ENCODE results near the gene GNPDA1. TPM values are rescaled to one million over a fixed set of nuclear protein-coding genes. Genes with fewer than 3 reads are reported as not detected.

Gene GNPDA1
- total and polyA plus RNA-seq, 10 of the 15 experiments (the other 5 are each of a cell fraction or from before 2014, with no cell fraction given) = 1.0 to 11.9 (median 3.9) TPM

GRCh38 chr5:142013734-142014521 is 1.1 kb upstream of the GNPDA1 start:
- ChIA-PET RAD21 (ENCODE audit: unreplicated experiment) (interaction anchor here (0.7 to 4.2 kb wide), 4 partner anchors 23 to 133 kb away, joined by 3 to 25 read pairs (median 9); partner anchors contain the start of gene RNF14), POLR2A (interaction anchor here (0.6 to 0.8 kb wide), 2 partner anchors 41 to 127 kb away, joined by 3 to 4 read pairs; no protein-coding TSS in a partner anchor), CTCF (interaction anchor here (0.6 to 8.9 kb wide), 12 partner anchors 10 to 461 kb away, joined by 3 to 120 read pairs (median 8); partner anchors contain the start of gene RNF14), SMC1A (ENCODE audit: uncharacterized antibody, unreplicated experiment) (interaction anchor here (0.5 to 7.6 kb wide), 8 partner anchors 12 to 1076 kb away, joined by 3 to 67 read pairs (median 4); partner anchors contain the start of gene RNF14)
- no peak for DNase-seq (ENCODE audit: low read depth, low spot score)
- no peak overlapping the region for H3K27ac ChIP-seq (ENCODE audit: control insufficient read depth, insufficient read depth)
- no peaks in the 10 kb centered on the region for H3K36me3 ChIP-seq (ENCODE audit: control insufficient read depth in 2 of 2, insufficient read depth in 2 of 2, low read length in 1 of 2)
- H3K27me3 ChIP-seq (replicated peaks in 1 of 2; ENCODE audit: control insufficient read depth in 2 of 2, insufficient read depth in 2 of 2, low read length in 1 of 2) = peaks cover 0 to 2% of the 10 kb centered on the region in 2 experiments; a peak in 1 of 4 replicates
- FAIRE-seq = no peak
- no peaks in the 10 kb centered on the region for H3K79me2 ChIP-seq (ENCODE audit: control insufficient read depth, insufficient read depth, low read length)
- no peaks in the 10 kb centered on the region for H4K20me1 ChIP-seq (ENCODE audit: control insufficient read depth, insufficient read depth)
- H3K4me3 ChIP-seq = no peak overlapping the region
- peaks cover 27% of the 10 kb centered on the region for H3K4me1 ChIP-seq (ENCODE audit: control insufficient read depth, insufficient read depth, low read length)
- H3K4me2 ChIP-seq (ENCODE audit: control insufficient read depth, insufficient read depth) = no peak overlapping the region; the same call in 1 of the 2 replicates
- WGBS (ENCODE audit: insufficient coverage, insufficient replicate concordance, low lambda C conversion rate, missing lambda C conversion rate) = 87% methylated on average over 16 of the region's 16 CpGs
- TF ChIP-seq NFIC (IDR thresholded peaks at IDR 0.05; ENCODE audit: low read depth, low read length) = no peak
- no peak for TF ChIP-seq ELK1 (IDR thresholded peaks at IDR 0.05; ENCODE audit: low read depth, low read length)
- TF ChIP-seq STAT3 (IDR thresholded peaks at IDR 0.05; ENCODE audit: low read depth, low read length) = no peak
- TF ChIP-seq SMC3 (IDR thresholded peaks at IDR 0.05; ENCODE audit: borderline replicate concordance, low read length) = no peak
- no peak for TF ChIP-seq ZZZ3 (IDR thresholded peaks at IDR 0.05; ENCODE audit: control insufficient read depth, insufficient read length, low read depth)
- TF ChIP-seq ZBTB33 (IDR thresholded peaks at IDR 0.05) = no peak
- no peak for TF ChIP-seq RAD21 (IDR thresholded peaks at IDR 0.05; ENCODE audit: insufficient read depth, low read depth, low read length)
- no peak for TF ChIP-seq ZNF384 (IDR thresholded peaks at IDR 0.05; ENCODE audit: borderline replicate concordance, low read depth, low read length)
- TF ChIP-seq LARP7 (IDR thresholded peaks at IDR 0.05) = no peak
- TF ChIP-seq CBX5 (IDR thresholded peaks at IDR 0.05; ENCODE audit: low read depth) = no peak
- no peak for TF ChIP-seq EED (IDR thresholded peaks at IDR 0.05; ENCODE audit: low read depth)
- no peak for TF ChIP-seq NR2C2 (IDR thresholded peaks at IDR 0.05; ENCODE audit: borderline replicate concordance, control insufficient read depth, insufficient read length, low read depth)
- TF ChIP-seq HCFC1 (IDR thresholded peaks at IDR 0.05; ENCODE audit: low read length) = no peak
- TF ChIP-seq NBN (IDR thresholded peaks at IDR 0.05) = no peak
- no peak for TF ChIP-seq SUZ12 (IDR thresholded peaks at IDR 0.05; ENCODE audit: unreplicated experiment)
- TF ChIP-seq RFX5 (IDR thresholded peaks at IDR 0.05; ENCODE audit: low read depth, low read length) = no peak
- no peak for ATAC-seq
- intact Hi-C loops (cut with micrococcal nuclease; ENCODE audit: unreplicated experiment) (loop anchor here (2.0 kb wide), 1 partner anchor 21 kb away; no protein-coding TSS in a partner anchor), in situ Hi-C loops (cut with MboI) (no loop called here)
- H3K9me3 ChIP-seq (replicated peaks; ENCODE audit: control insufficient read depth, insufficient read depth, low read length) = no peaks in the 10 kb centered on the region
- BruUV-seq (replicated peaks) = no TSS peak
- H2AFZ ChIP-seq (ENCODE audit: control insufficient read depth, low read depth, low read length) = no peak overlapping the region
- H3K9ac ChIP-seq (ENCODE audit: control insufficient read depth, insufficient read depth, low read length) = no peak overlapping the region

Measured in GM12878 (cell line).